H1 (cell line): ENCODE results near the gene PPP1R13B. TPM values are rescaled to one million over a fixed set of nuclear protein-coding genes. Genes with fewer than 3 reads are reported as not detected.

Experiments
- CTCF ChIA-PET: fragments of 300-600 bp; sonication (Branson Sonifier 250); formaldehyde crosslinking; loops from one replicate; lab custom pipeline; 2021; ENCODE audit not compliant: partially characterized antibody; lab: Charles Lee
- POLR2A ChIA-PET: fragments of 300-600 bp; sonication (Branson Sonifier 250); formaldehyde crosslinking; loops from one replicate; lab custom pipeline; 2021; ENCODE audit warnings: inconsistent platforms; ENCODE audit not compliant: partially characterized antibody; lab: Charles Lee
- DNase-seq, 2 experiments: peaks; one replicate each; pipeline versions ENCODE4 v3.0.0 to v3.0.0-alpha.2; 2010 to 2022; ENCODE audit warnings: low spot score in 2 of 2, low read depth in 1 of 2, mixed read lengths in 1 of 2
- FAIRE-seq: peaks from 2 replicates; lab custom pipeline; 2011; peaks lifted over from hg19 to GRCh38; lab: Jason Lieb, UNC
- H2AFZ ChIP-seq: 2 replicates; pipeline ENCODE4 v1.8.1; 2012; ENCODE audit warnings: low read length, inconsistent platforms
- H2AK5ac ChIP-seq: 2 replicates; pipeline ENCODE4 v1.6.1; 2013; ENCODE audit warnings: low read depth, low read length
- H2BK120ac ChIP-seq: replicated peaks from 2 replicates; pipeline ENCODE3; 2013; ENCODE audit warnings: low read depth, low read length, inconsistent platforms
- H2BK12ac ChIP-seq: 2 replicates; pipeline ENCODE4 v1.6.1; 2013; ENCODE audit warnings: low read depth, low read length
- H2BK15ac ChIP-seq: 2 replicates; pipeline ENCODE4 v1.6.1; 2013; ENCODE audit warnings: low read length
- H2BK20ac ChIP-seq: 2 replicates; pipeline ENCODE4 v1.6.1; 2013; ENCODE audit warnings: low read length
- H2BK5ac ChIP-seq: 2 replicates; pipeline ENCODE4 v1.6.1; 2013; ENCODE audit warnings: low read depth, low read length
- H3K14ac ChIP-seq: 2 replicates; pipeline ENCODE4 v1.6.1; 2013; ENCODE audit warnings: inconsistent platforms; ENCODE audit not compliant: insufficient read length
- H3K18ac ChIP-seq: 2 replicates; pipeline ENCODE4 v1.6.1; 2013; ENCODE audit warnings: low read length; ENCODE audit errors: extremely low read depth
- H3K23ac ChIP-seq: 2 replicates; pipeline ENCODE4 v1.6.1; 2013; ENCODE audit warnings: inconsistent platforms; ENCODE audit not compliant: insufficient read length
- H3K23me2 ChIP-seq: 2 replicates; pipeline ENCODE4 v1.6.1; 2013; ENCODE audit warnings: low read depth, low read length
- H3K27ac ChIP-seq: 2 replicates; pipeline ENCODE4 v1.6.1; 2011; ENCODE audit warnings: low read depth, low read length, inconsistent platforms
- H3K27me3 ChIP-seq, 4 experiments: replicated peaks in 1 of 4; 1 replicate in 1 of 4; 2 replicates in 3 of 4; pipeline versions ENCODE4 v1.6.1 to v1.8.1; 2011 to 2013; ENCODE audit warnings: low read length in 3 of 4, mild to moderate bottlenecking in 3 of 4, inconsistent platforms in 2 of 4, mixed read lengths in 2 of 4, moderate library complexity in 1 of 4; ENCODE audit not compliant: control insufficient read depth in 3 of 4, insufficient read depth in 3 of 4; ENCODE audit errors: extremely low read depth in 1 of 4
- H3K36me3 ChIP-seq, 4 experiments: 2 replicates each; pipeline versions ENCODE4 v1.6.1 to v1.8.1; 2011 to 2013; ENCODE audit warnings: mild to moderate bottlenecking in 4 of 4, low read length in 3 of 4, moderate library complexity in 2 of 4, control low read depth in 1 of 4, inconsistent platforms in 1 of 4; ENCODE audit not compliant: insufficient read depth in 4 of 4, control insufficient read depth in 2 of 4
- H3K4ac ChIP-seq: replicated peaks from 2 replicates; pipeline ENCODE3; 2013; ENCODE audit warnings: low read length, low read depth, mixed read lengths, inconsistent platforms; ENCODE audit not compliant: insufficient read length
- H3K4me1 ChIP-seq, 4 experiments: replicated peaks in 1 of 4; 1 replicate in 1 of 4; 2 replicates in 3 of 4; pipeline versions ENCODE4 v1.6.1 to v1.8.1; 2011 to 2013; ENCODE audit warnings: low read length in 3 of 4, inconsistent platforms in 2 of 4, mixed read lengths in 1 of 4; ENCODE audit not compliant: insufficient read depth in 4 of 4, control insufficient read depth in 3 of 4
- H3K4me2 ChIP-seq, 2 experiments: 2 replicates each; pipeline versions ENCODE4 v1.6.1 to v1.8.1; 2011 to 2013; ENCODE audit warnings: low read depth in 2 of 2, low read length in 2 of 2, control low read depth in 1 of 2, inconsistent platforms in 1 of 2, mild to moderate bottlenecking in 1 of 2; ENCODE audit not compliant: insufficient read depth in 1 of 2
- H3K4me3 ChIP-seq, 4 experiments: fragments of 200-600, 300-600 bp in 1 of 4; sonication (generic), shearing (Covaris generic), sonication (Bioruptor Twin) in 1 of 4; 2 replicates each; pipeline versions ENCODE4 v1.5.1 to v1.8.1; 2011 to 2016; ENCODE audit warnings: low read length in 4 of 4, low read depth in 3 of 4, control low read depth in 2 of 4, inconsistent platforms in 2 of 4, mild to moderate bottlenecking in 2 of 4, mixed read lengths in 1 of 4, moderate library complexity in 1 of 4; ENCODE audit not compliant: insufficient read depth in 2 of 4; ENCODE audit errors: extremely low read depth in 1 of 4
- H3K56ac ChIP-seq: replicated peaks from 2 replicates; pipeline ENCODE3; 2013; ENCODE audit warnings: low read depth, mild to moderate bottlenecking, mixed read lengths, low read length, inconsistent platforms; ENCODE audit not compliant: insufficient read length
- H3K79me1 ChIP-seq: 2 replicates; pipeline ENCODE4 v1.6.1; 2013; ENCODE audit warnings: low read depth, low read length, control low read depth
- H3K79me2 ChIP-seq, 2 experiments: 2 replicates each; pipeline versions ENCODE4 v1.6.1 to v1.8.1; 2012 to 2013; ENCODE audit warnings: low read length in 2 of 2, mild to moderate bottlenecking in 2 of 2, inconsistent platforms in 1 of 2; ENCODE audit not compliant: insufficient read depth in 2 of 2, control insufficient read depth in 1 of 2
- H3K9ac ChIP-seq, 4 experiments: replicated peaks in 1 of 4; 1 replicate in 1 of 4; 2 replicates in 3 of 4; pipeline versions ENCODE4 v1.6.1 to v1.8.1; 2011 to 2013; ENCODE audit warnings: low read depth in 3 of 4, low read length in 3 of 4, control low read depth in 2 of 4, mild to moderate bottlenecking in 2 of 4, moderate library complexity in 2 of 4, inconsistent platforms in 1 of 4; ENCODE audit errors: extremely low read depth in 1 of 4
- H3K9me3 ChIP-seq, 2 experiments: 2 replicates each; pipeline versions ENCODE4 v1.6.1 to v1.8.1; 2012 to 2013; ENCODE audit warnings: mild to moderate bottlenecking in 2 of 2, moderate library complexity in 2 of 2, control low read depth in 1 of 2, inconsistent platforms in 1 of 2, low read depth in 1 of 2, low read length in 1 of 2, mixed read lengths in 1 of 2; ENCODE audit not compliant: insufficient read depth in 2 of 2
- H4K20me1 ChIP-seq, 2 experiments: replicated peaks in 1 of 2; 2 replicates each; pipeline versions ENCODE3 to v1.8.1; 2011 to 2013; ENCODE audit warnings: inconsistent platforms in 2 of 2, low read length in 2 of 2, mild to moderate bottlenecking in 1 of 2; ENCODE audit not compliant: insufficient read depth in 2 of 2, control insufficient read depth in 1 of 2
- H4K5ac ChIP-seq: 2 replicates; pipeline ENCODE4 v1.6.1; 2013; ENCODE audit warnings: low read length, low read depth, mixed read lengths, inconsistent platforms; ENCODE audit not compliant: insufficient read length
- H4K8ac ChIP-seq: 2 replicates; pipeline ENCODE4 v1.8.0; 2013; ENCODE audit warnings: mild to moderate bottlenecking, moderate library complexity, low read length, inconsistent platforms; ENCODE audit not compliant: insufficient read depth; ENCODE audit errors: extremely low read depth
- H4K91ac ChIP-seq: replicated peaks from 2 replicates; pipeline ENCODE3; 2013; ENCODE audit warnings: low read length, mixed read lengths, inconsistent platforms; ENCODE audit not compliant: insufficient read length
- CREB1 ChIP-seq: IDR thresholded peaks from 2 replicates; pipeline ENCODE4 v1.6.1; 2012; ENCODE audit warnings: inconsistent platforms
- NANOG ChIP-seq: IDR thresholded peaks from 2 replicates; pipeline ENCODE4 v1.6.1; 2011; ENCODE audit warnings: low read length, low read depth, mild to moderate bottlenecking, inconsistent platforms; ENCODE audit not compliant: insufficient read depth, poor library complexity, severe bottlenecking
- POLR2A ChIP-seq, 2 experiments: IDR thresholded peaks; 1 replicate in 1 of 2; 2 replicates in 1 of 2; pipeline ENCODE4 v1.6.1; 2011; ENCODE audit warnings: low read depth in 2 of 2, low read length in 2 of 2, mild to moderate bottlenecking in 2 of 2; ENCODE audit errors: control extremely low read depth in 1 of 2
- WGBS, 2 experiments: shearing (Covaris generic) in 1 of 2; methylation state at CpG; one replicate each; pipeline versions ENCODE4 v1.1.6 to v1.1.7; 2013 to 2015; ENCODE audit warnings: low lambda C conversion rate in 2 of 2, mixed read lengths in 2 of 2, inconsistent platforms in 1 of 2, low coverage in 1 of 2, missing lambda C conversion rate in 1 of 2; ENCODE audit not compliant: insufficient replicate concordance in 2 of 2, insufficient coverage in 1 of 2, insufficient read length in 1 of 2; ENCODE audit errors: extremely low coverage in 1 of 2, missing lambda C conversion rate in 1 of 2; 5-methylcytosine and 5-hydroxymethylcytosine counted together
- polyA plus RNA-seq, 7 experiments: library from polyadenylated mRNA; depleted of rRNA in 3 of 7; stranded (reverse) in 5 of 7; unstranded in 2 of 7; fragments of >200 nt in 5 of 7; fragments of 200-250 nt in 2 of 7; gene quantifications; 1 replicate in 5 of 7; 2 replicates in 1 of 7; 4 replicates in 1 of 7; pipeline versions ENCODE4 v1.2.1 to v1.2.3, GENCODE V29; 2011 to 2013; ENCODE audit warnings: missing spikeins in 2 of 7, mixed read lengths in 2 of 7
- total RNA-seq: library from RNA; stranded (reverse); fragmentation: NEBNext Ultra II Directional; extraction: Animal tissue kit (Norgen Biotek cat#: 25700); gene quantifications from 2 replicates; pipeline ENCODE4 v1.2.1, GENCODE V29; 2021

PPP1R13B gene
- total and polyA plus RNA-seq, 2 of the 8 experiments (the other 6 are each of a cell fraction or from before 2014, with no cell fraction given): 2.6 to 8.9 TPM

DNA sequence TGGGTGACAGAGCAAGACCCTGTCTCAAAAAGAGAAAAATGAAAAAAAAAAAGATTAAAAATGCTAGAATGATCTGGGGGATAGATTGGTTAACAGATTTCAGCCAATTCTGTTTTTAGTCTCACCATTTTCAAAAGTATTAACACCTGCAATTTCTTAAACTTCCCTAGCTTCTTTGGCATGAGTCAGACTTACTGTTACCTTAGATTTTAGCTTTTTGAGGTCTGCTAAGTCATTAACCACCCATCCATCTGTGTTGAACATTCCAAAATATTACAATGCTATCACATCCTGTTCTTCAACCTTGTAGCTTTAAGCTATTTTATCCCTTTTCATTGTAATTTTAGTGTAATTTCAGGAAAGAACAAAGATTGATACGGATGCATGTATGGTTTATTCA, 59.3 kb downstream of the PPP1R13B start:
- Histone ChIP-seq H3K18ac (no peak overlapping the region), H4K8ac (no peak overlapping the region; the same call in 1 of the 2 replicates), H3K9ac (no peak overlapping the region), H4K5ac (no peak overlapping the region), H2BK20ac (no peak overlapping the region), H3K27me3 (no peaks in the 10 kb centered on the region), H2AFZ (no peak overlapping the region), H2AK5ac (no peak overlapping the region), H3K23ac (no peak overlapping the region), H3K4me3 (no peak overlapping the region), H3K14ac (no peak overlapping the region), H3K23me2 (no peaks in the 10 kb centered on the region), H3K79me2 (no peaks in the 10 kb centered on the region), H3K79me1 (no peaks in the 10 kb centered on the region), H3K36me3 (no peaks in the 10 kb centered on the region), H3K4ac (no peak overlapping the region), H3K27ac (no peak overlapping the region), H3K4me1 (no peaks in the 10 kb centered on the region), H3K9me3 (no peaks in the 10 kb centered on the region), H4K20me1 (no peaks in the 10 kb centered on the region), H3K4me2 (no peak overlapping the region), H2BK12ac (no peak overlapping the region), H3K56ac (no peak overlapping the region), H2BK5ac (no peak overlapping the region), H2BK120ac (no peak overlapping the region), H2BK15ac (no peak overlapping the region), H4K91ac (no peak overlapping the region)
- ChIA-PET POLR2A (no interaction called here), CTCF (interaction anchor here (0.7 to 1.3 kb wide), 3 partner anchors 17 to 1065 kb away, joined by 3 to 4 read pairs (median 3); no protein-coding TSS in a partner anchor)
- DNase-seq (no peak), FAIRE-seq (no peak)
- WGBS, 2 experiments: 96% methylated on average over 1 of the region's 1 CpG; no CpG with 5 or more reads in 1 of the 2 experiments
- no peak for TF ChIP-seq NANOG
- no peak for TF ChIP-seq POLR2A (IDR thresholded peaks at IDR 0.05; ENCODE audit: control extremely low read depth in 1 of 2, low read depth in 2 of 2, low read length in 2 of 2)
- TF ChIP-seq CREB1: no peak
